Kidney epithelial cell (primary cell): ENCODE data around the gene CTBP2. TPM values are rescaled to one million over a fixed set of nuclear protein-coding genes. Genes with fewer than 3 reads are reported as not detected.

Experiments
- DNase-seq: peaks from one replicate; pipeline ENCODE4 v3.0.0-alpha.2; 2010; ENCODE audit warnings: low read depth
- H3K27me3 ChIP-seq: 2 replicates; pipeline ENCODE4 v1.6.0; 2011; ENCODE audit warnings: low read length; ENCODE audit not compliant: control insufficient read depth, insufficient read depth
- H3K36me3 ChIP-seq: 2 replicates; pipeline ENCODE4 v1.5.1; 2011; ENCODE audit warnings: low read length; ENCODE audit not compliant: control insufficient read depth, insufficient read depth
- H3K4me3 ChIP-seq: 2 replicates; pipeline ENCODE4 v1.5.1; 2011; ENCODE audit warnings: low read depth, mild to moderate bottlenecking, control low read depth, low read length
- total RNA-seq: library from RNA; depleted of rRNA; stranded (reverse); fragments of >200 nt; gene quantifications from 2 replicates; pipeline ENCODE4 v1.2.3, GENCODE V29; 2015
- TF ChIP-seq, protein P1 (sequence below): IDR thresholded peaks from 2 replicates; pipeline ENCODE4 v1.5.1; 2011; ENCODE audit warnings: mild to moderate bottlenecking, moderate library complexity, low read length, control low read depth, inconsistent platforms; ENCODE audit not compliant: insufficient read depth, poor library complexity, severe bottlenecking

Gene CTBP2
- total RNA-seq, 1 donor from 2014 or later: 136 TPM

DNA sequence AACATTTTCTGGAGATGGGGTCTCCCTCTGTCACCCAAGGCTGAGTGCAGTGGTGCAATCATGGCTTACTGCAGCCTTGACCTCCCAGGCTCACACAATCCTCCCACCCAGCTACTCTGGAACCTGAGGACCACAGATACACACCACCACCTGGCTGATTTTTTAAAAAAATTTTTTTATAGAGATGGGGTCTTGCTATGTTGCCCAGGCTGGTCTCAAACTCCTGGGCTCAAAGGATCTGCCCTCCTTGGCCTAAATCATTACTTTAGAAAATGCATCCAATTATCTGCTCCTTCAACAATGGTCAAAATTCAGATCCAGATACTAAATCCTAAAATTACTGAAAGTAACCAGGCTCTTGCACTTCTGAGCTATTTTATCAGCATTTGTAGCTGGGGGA, 55.2 kb downstream of the CTBP2 start:
- no peak overlapping the region for H3K4me3 ChIP-seq
- peaks cover 3% of the 10 kb centered on the region for H3K36me3 ChIP-seq
- H3K27me3 ChIP-seq: no peaks in the 10 kb centered on the region
- TF ChIP-seq, protein P1, sequence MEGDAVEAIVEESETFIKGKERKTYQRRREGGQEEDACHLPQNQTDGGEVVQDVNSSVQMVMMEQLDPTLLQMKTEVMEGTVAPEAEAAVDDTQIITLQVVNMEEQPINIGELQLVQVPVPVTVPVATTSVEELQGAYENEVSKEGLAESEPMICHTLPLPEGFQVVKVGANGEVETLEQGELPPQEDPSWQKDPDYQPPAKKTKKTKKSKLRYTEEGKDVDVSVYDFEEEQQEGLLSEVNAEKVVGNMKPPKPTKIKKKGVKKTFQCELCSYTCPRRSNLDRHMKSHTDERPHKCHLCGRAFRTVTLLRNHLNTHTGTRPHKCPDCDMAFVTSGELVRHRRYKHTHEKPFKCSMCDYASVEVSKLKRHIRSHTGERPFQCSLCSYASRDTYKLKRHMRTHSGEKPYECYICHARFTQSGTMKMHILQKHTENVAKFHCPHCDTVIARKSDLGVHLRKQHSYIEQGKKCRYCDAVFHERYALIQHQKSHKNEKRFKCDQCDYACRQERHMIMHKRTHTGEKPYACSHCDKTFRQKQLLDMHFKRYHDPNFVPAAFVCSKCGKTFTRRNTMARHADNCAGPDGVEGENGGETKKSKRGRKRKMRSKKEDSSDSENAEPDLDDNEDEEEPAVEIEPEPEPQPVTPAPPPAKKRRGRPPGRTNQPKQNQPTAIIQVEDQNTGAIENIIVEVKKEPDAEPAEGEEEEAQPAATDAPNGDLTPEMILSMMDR: no peak
- no peak for DNase-seq

DNA sequence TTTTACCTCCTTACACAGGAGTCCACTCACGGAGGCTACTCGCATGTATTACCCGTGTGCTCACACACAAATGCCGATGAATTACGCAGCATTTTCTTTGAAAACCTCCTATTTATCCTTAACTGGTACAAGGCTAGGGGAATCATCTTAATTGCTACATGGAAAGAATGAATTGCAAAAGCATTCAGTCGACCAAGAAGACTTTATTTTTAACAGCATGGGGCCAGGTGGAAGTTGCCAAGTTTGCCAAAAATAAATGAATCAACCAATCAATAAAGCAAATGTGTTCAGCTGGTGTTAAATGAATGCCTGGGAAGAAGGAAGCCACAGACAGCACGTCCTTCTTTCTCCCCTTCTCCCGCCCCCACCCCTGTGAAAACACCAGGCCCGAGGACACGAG, 55.8 kb downstream of the CTBP2 start:
- DNase-seq: no peak
- no peak overlapping the region for H3K4me3 ChIP-seq
- H3K27me3 ChIP-seq: no peaks in the 10 kb centered on the region
- H3K36me3 ChIP-seq: peaks cover 3% of the 10 kb centered on the region
- TF ChIP-seq, protein P1: no peak

DNA sequence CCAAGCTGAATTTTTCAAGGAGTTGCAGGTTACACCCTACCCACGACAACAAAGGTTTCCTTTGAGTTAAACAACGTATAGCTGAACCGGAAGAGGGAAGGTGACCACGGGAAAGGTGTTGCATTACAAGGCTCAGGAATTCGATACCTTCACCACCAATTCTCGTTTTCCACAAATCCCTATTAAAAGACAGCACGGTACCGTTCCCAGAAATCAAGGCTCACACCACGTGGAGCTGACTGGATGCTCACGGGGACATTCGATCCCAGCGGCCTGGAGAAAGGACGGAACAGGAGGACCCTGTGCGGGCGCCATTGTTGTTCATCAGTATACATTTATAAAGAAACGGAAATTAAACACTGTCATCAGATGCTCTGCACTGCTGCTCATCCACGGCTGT, 56.4 kb downstream of the CTBP2 start:
- peaks cover 3% of the 10 kb centered on the region for H3K36me3 ChIP-seq
- DNase-seq: no peak
- no peaks in the 10 kb centered on the region for H3K27me3 ChIP-seq
- TF ChIP-seq, protein P1: no peak
- H3K4me3 ChIP-seq: no peak overlapping the region

DNA sequence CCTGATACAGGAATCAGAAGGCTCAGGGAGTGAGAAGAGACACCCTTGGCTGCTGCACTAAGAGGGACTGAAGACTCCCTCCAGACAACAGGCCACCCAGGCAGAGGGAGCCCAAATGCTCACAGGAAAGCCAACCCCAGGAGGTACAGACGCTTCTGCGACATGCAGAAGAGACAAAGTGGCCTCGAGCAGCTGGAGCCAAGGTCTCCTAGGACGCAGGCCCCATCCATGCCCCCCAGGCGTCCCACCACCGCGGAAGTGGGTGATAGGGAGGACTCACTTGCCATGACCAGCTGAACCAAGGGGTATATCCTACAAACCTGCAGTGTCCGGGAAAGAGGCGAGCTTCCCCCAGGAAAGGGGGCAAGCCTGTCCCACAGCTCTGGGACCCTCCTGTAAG, 56.9 kb downstream of the CTBP2 start:
- Histone ChIP-seq H3K4me3 (no peak overlapping the region), H3K36me3 (peaks cover 3% of the 10 kb centered on the region), H3K27me3 (no peaks in the 10 kb centered on the region)
- TF ChIP-seq, protein P1: no peak
- no peak for DNase-seq

DNA sequence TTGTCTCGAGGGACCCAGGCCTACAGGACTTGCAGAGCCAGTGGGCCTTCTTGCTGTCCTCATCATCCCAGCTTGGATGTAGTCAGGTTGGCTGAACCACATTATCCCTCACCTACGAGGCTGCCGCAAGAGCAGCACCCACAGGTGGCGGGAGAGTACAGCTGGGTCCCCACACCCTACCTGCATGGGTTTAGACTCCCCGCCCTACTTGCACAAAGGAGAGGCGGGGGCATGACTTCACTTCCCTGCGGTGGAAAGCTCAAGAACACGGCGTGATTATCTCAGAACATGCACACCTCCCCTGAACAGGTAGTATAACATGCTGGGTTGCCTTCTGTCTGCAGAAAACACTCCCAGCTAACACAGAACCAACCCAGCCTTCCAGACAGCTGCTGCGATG, 57.5 kb downstream of the CTBP2 start:
- peaks cover 3% of the 10 kb centered on the region for H3K36me3 ChIP-seq

DNA sequence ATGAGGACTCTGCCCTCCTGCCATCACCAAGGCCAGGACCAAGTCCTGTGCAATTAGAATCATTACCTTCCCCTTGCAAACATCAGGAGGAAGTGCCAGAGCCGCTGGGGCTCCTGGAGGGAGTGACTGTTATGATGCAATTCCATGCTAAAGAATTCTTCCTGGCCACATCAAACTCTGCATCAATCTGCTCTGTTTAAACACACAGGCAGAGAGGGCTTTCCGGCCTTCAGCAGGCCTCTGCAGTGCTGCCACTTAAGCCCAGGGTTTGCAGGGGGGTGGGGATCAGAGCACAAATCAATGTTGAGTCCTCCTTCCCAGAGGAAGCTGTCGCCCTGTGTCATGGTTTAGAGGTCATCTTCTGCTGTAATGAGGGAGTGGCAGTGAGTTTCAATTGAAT, 58.1 kb downstream of the CTBP2 start:
- Histone ChIP-seq H3K36me3 (peaks cover 1% of the 10 kb centered on the region), H3K27me3 (no peaks in the 10 kb centered on the region), H3K4me3 (no peak overlapping the region)
- DNase-seq: no peak
- TF ChIP-seq, protein P1: no peak

More for the DNA sequence above, 57.5 kb downstream of the CTBP2 start:
- DNase-seq: no peak
- no peaks in the 10 kb centered on the region for H3K27me3 ChIP-seq
- TF ChIP-seq, protein P1: no peak
- H3K4me3 ChIP-seq: no peak overlapping the region
